ENCODE measurements around the gene NAT8L.

NAT8L gene

DNA sequence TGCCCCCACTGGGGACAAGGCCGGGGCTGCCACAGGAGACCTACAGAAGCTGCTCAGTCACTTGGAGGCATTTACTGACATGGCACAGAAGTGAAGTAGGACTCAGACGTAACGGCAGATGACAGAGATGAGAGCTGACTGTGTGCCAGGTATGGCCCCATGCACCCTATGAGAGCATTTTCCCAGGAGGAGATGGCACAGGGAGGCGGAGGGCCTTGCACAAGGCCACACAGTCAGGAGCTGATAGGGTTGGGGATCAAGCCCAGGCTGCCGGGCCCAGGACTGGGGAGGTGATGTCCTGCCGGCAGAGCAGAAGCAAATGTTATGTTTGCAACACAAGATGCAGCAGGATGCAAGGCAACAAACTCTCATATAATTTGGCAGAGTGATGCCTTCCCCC lies 34.1 kb downstream of the NAT8L start:
- TF ChIP-seq CTCF (IDR thresholded peaks at IDR 0.05; ENCODE audit: extremely low read depth, insufficient read depth, missing control alignments), result no peak
- no peak for DNase-seq (ENCODE audit: low spot score)
- in situ Hi-C loops (cut with MboI; ENCODE audit: low pct_unique_long_range_greater_than_20kb, low sequenced_read_pairs, unreplicated experiment), result no loop called here

GRCh38 chr4:2094545-2094944 lies 35.4 kb downstream of the NAT8L start:
- TF ChIP-seq CTCF (IDR thresholded peaks at IDR 0.05; ENCODE audit: extremely low read depth, insufficient read depth, missing control alignments), result no peak
- in situ Hi-C loops (cut with MboI; ENCODE audit: low pct_unique_long_range_greater_than_20kb, low sequenced_read_pairs, unreplicated experiment), result no loop called here
- no peak for DNase-seq (ENCODE audit: low spot score)

DNA sequence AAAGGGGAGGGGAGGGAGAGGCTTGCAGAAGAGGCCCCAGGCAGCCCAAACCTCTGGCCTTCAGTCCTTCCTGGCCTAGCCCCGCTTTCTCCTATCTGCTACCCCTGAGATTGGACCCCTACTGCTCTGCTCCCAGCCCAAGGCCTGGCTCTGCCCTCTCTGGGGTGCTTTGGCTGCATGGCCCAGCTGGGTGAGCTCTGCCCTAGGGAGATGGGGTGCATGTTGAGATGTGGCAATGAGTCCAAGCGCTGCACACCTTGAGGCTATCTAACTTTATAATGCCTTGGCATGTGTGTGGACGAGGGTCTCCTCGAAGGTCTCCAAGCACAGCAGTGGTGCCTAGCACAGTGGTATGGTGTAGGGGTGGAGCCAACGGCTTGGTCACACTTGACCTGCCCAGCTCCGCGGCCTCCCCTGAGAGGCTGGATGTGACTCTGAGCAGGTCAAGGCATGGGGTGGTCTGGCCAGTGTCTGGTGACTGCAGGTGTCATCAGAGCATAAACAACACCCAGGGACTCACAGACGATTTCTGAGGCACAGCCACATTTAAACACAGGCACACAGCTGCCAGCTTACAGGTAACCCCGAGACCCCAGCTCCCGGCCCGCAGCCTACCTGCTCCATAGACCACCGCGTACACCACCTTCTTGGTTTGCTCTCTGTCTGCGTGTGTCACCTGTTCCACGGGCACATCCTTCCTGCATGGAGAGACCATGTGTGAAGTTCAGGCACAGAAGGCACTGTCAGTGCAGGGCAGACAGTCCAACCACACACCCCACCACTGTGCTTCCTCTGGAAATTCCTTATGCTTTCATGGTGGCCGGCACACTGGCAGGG lies 36.3 kb downstream of the NAT8L start:
- TF ChIP-seq CTCF (IDR thresholded peaks at IDR 0.05; ENCODE audit: extremely low read depth, insufficient read depth, missing control alignments), result no peak
- no peak for DNase-seq (ENCODE audit: low spot score)
- in situ Hi-C loops (cut with MboI; ENCODE audit: low pct_unique_long_range_greater_than_20kb, low sequenced_read_pairs, unreplicated experiment), result no loop called here

DNA sequence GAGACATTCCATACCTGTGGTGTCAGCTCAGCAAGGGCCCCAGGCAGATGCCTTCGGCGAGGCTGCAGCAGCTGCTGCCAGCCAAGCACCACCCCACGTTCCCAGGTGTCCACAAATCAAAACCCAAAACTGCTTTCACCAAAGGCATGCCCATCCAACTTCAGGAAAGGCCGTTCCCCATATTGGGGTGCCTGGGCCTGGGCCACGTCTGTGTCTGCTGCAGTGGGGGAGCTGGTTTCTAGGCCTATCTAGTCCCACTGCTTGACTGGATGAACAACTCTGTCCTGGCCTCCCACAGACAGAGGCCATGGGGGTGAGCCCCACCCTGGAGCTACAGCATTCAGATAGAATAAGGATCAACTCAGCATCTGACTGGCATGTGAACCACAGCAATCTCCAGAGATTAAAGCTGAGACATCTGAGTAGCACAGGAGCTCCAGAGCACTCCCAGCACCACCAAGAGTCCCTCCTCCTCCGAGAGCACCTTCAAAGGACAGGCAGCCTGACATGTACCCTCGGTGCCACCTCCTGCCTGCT lies 37.0 kb downstream of the NAT8L start:
- no peak for DNase-seq (ENCODE audit: low spot score)
- in situ Hi-C loops (cut with MboI; ENCODE audit: low pct_unique_long_range_greater_than_20kb, low sequenced_read_pairs, unreplicated experiment), result no loop called here
- TF ChIP-seq CTCF (IDR thresholded peaks at IDR 0.05; ENCODE audit: extremely low read depth, insufficient read depth, missing control alignments), result no peak

DNA sequence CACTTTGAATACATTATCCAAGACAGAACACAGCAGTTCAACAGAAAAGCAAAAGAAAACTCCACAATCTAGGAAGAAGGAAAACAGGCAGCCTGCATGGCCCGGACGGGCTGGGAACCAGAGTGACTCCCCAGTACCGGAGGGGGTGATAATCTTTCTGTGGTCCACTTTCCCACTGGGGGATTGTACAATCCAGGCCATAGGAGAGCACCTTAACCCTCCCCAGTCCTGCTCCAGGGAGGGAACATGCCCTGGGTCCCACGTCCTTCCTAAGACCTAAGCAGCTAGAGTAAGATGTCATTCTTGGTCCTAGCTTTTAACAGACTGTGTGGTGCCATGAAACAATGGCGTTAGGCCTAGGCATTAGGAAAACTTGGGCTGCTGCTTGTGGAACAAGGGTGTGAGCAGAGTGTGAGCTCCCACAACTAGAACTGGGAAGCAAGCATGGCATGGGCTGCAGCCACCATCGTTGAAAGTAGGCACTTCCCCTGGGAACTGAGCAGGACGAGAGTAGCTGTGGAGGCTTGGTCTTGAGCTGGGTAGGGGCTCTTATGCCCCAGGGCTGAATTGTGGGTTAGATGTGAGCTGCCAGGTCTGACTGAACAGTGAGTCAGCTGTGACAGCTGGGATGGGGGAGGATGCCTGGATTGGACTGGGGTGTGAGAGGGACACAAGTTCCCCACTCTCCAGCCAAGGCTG lies 42.4 kb downstream of the NAT8L start:
- no peak for DNase-seq (ENCODE audit: low spot score)
- in situ Hi-C loops (cut with MboI; ENCODE audit: low pct_unique_long_range_greater_than_20kb, low sequenced_read_pairs, unreplicated experiment), result no loop called here
- no peak for TF ChIP-seq CTCF (IDR thresholded peaks at IDR 0.05; ENCODE audit: extremely low read depth, insufficient read depth, missing control alignments)

- DNase-seq (ENCODE audit: low spot score), result no peak
- in situ Hi-C loops (cut with MboI; ENCODE audit: low pct_unique_long_range_greater_than_20kb, low sequenced_read_pairs, unreplicated experiment), result no loop called here
Measured at GRCh38 chr4:2102045-2102883, 43.1 kb downstream of the NAT8L start.

More at GRCh38 chr4:2102045-2102883, 43.1 kb downstream of the NAT8L start:
- TF ChIP-seq CTCF (IDR thresholded peaks at IDR 0.05; ENCODE audit: extremely low read depth, insufficient read depth, missing control alignments), result no peak
